Esophagus muscularis mucosa (tissue), 4 donors: ENCODE results near the gene MAP2K5. TPM values are rescaled to one million over a fixed set of nuclear protein-coding genes. Genes with fewer than 3 reads are reported as not detected.

Experiments used
- DNase-seq: peaks from one replicate; pipeline ENCODE4 v3.0.0-alpha.2; 2017; ENCODE audit errors: extremely low spot score
- H3K27ac ChIP-seq, 4 donors: fragments of 200-600 bp; sonication (generic); replicated peaks in 1 of 4; 1 replicate in 3 of 4; 2 replicates in 1 of 4; pipeline ENCODE4 v1.5.1; 2016 to 2019; ENCODE audit warnings: mild to moderate bottlenecking in 1 of 4
- H3K27me3 ChIP-seq, 4 donors: fragments of 200-600 bp; sonication (generic); one replicate each; pipeline versions ENCODE4 v1.5.1 to v1.6.0; 2016 to 2019
- H3K36me3 ChIP-seq, 4 donors: fragments of 200-600 bp; sonication (generic); one replicate each; pipeline ENCODE4 v1.5.1; 2016 to 2019
- H3K4me1 ChIP-seq, 4 donors: fragments of 200-600 bp; sonication (generic); one replicate each; pipeline ENCODE4 v1.5.1; 2016 to 2019
- H3K4me3 ChIP-seq, 4 donors: fragments of 200-600 bp; sonication (generic); 1 replicate in 2 of 4; 2 replicates in 2 of 4; pipeline ENCODE4 v1.5.1; 2016 to 2019; ENCODE audit warnings: mild to moderate bottlenecking in 4 of 4, moderate library complexity in 1 of 4
- H3K9me3 ChIP-seq, 4 donors: fragments of 200-600 bp; sonication (generic); 1 replicate in 3 of 4; 2 replicates in 1 of 4; pipeline ENCODE4 v1.5.1; 2016 to 2019
- CTCF ChIP-seq, 3 experiments: fragments of 200-600 bp in 2 of 3; fragments of 450-650 bp in 1 of 3; sonication (generic) in 2 of 3; IDR thresholded peaks; one replicate each; pipeline ENCODE4 v1.5.1; 2017 to 2019; ENCODE audit warnings: antibody characterized with exemption in 3 of 3, mild to moderate bottlenecking in 2 of 3, moderate library complexity in 1 of 3
- EP300 ChIP-seq: sonication (generic); formaldehyde crosslinking; IDR thresholded peaks from one replicate; pipeline ENCODE4 v1.6.1; 2017; ENCODE audit warnings: antibody characterized with exemption
- POLR2A ChIP-seq: fragments of 450-650 bp; IDR thresholded peaks from one replicate; pipeline ENCODE4 v1.6.1; 2017; ENCODE audit warnings: antibody characterized with exemption, moderate library complexity, mild to moderate bottlenecking, low read depth
- POLR2AphosphoS5 ChIP-seq, 2 donors: sonication (generic); formaldehyde crosslinking; IDR thresholded peaks; one replicate each; pipeline ENCODE4 v1.6.1; 2017; ENCODE audit warnings: antibody characterized with exemption in 2 of 2
- WGBS: methylation state at CpG from one replicate; pipeline ENCODE4 v1.1.5; 2018; 5-methylcytosine and 5-hydroxymethylcytosine counted together
- intact Hi-C: fragments of 100-400 bp; cut with DNase I; formaldehyde crosslinking; loops from one replicate; pipeline ENCODE4 v1.15.1; 2023
- total RNA-seq, 4 donors: library from RNA; depleted of rRNA; stranded (reverse); fragments of >200 nt; gene quantifications; one replicate each; pipeline versions ENCODE4 v1.1.0 to v1.2.1, GENCODE V29; 2016

The MAP2K5 gene
- total RNA-seq, 4 donors from 2014 or later = 7.8 to 11.9 (median 10.6) TPM

- WGBS = 88% methylated on average over 4 of the region's 4 CpGs
- TF ChIP-seq POLR2A = no peak
- no peak for TF ChIP-seq CTCF (IDR thresholded peaks at IDR 0.05)
- no peak for TF ChIP-seq EP300
- TF ChIP-seq POLR2AphosphoS5 (IDR thresholded peaks at IDR 0.05) = no peak
- DNase-seq = no peak
- no peak overlapping the region for H3K27ac ChIP-seq
- H3K4me3 ChIP-seq = no peak overlapping the region
- intact Hi-C loops = no loop called here
- H3K4me1 ChIP-seq = peaks cover 0 to 9% (median 3%) of the 10 kb centered on the region in 4 donors
- H3K27me3 ChIP-seq = no peaks in the 10 kb centered on the region
- H3K9me3 ChIP-seq = no peaks in the 10 kb centered on the region
- peaks cover 0 to 32% (median 20%) of the 10 kb centered on the region in 4 donors for H3K36me3 ChIP-seq
These were observed 12.1 kb downstream of the MAP2K5 start for GRCh38 chr15:67554580-67554979.

- peaks cover 0 to 16% (median 11%) of the 10 kb centered on the region in 4 donors for H3K36me3 ChIP-seq
These were observed 14.6 kb downstream of the MAP2K5 start for GRCh38 chr15:67556976-67557570.

GRCh38 chr15:67558502-67558901 is 16.0 kb downstream of the MAP2K5 start:
- 91% methylated on average over 4 of the region's 4 CpGs for WGBS
- Histone ChIP-seq H3K9me3 (no peaks in the 10 kb centered on the region), H3K4me1 (no peaks in the 10 kb centered on the region)

More at GRCh38 chr15:67556976-67557570, 14.6 kb downstream of the MAP2K5 start:
- TF ChIP-seq CTCF (IDR thresholded peaks at IDR 0.05) (no peak), EP300 (no peak), POLR2AphosphoS5 (IDR thresholded peaks at IDR 0.05) (no peak), POLR2A (no peak)
- no peak for DNase-seq
- H3K27ac ChIP-seq = no peak overlapping the region
- no peaks in the 10 kb centered on the region for H3K27me3 ChIP-seq
- no peak overlapping the region for H3K4me3 ChIP-seq
- intact Hi-C loops = no loop called here
- no peaks in the 10 kb centered on the region for H3K4me1 ChIP-seq
- no peaks in the 10 kb centered on the region for H3K9me3 ChIP-seq
- 83% methylated on average over 3 of the region's 3 CpGs for WGBS

GRCh38 chr15:67559158-67559557 is 16.7 kb downstream of the MAP2K5 start:
- intact Hi-C loops = no loop called here
- Histone ChIP-seq H3K27ac (no peak overlapping the region), H3K9me3 (no peaks in the 10 kb centered on the region), H3K36me3 (peaks cover 0 to 16% (median 6%) of the 10 kb centered on the region in 4 donors), H3K27me3 (no peaks in the 10 kb centered on the region), H3K4me3 (no peak overlapping the region), H3K4me1 (no peaks in the 10 kb centered on the region)
- TF ChIP-seq POLR2AphosphoS5 (IDR thresholded peaks at IDR 0.05) = no peak
- no peak for TF ChIP-seq CTCF (IDR thresholded peaks at IDR 0.05)
- TF ChIP-seq EP300 = no peak
- TF ChIP-seq POLR2A = no peak
- 92% methylated on average over 1 of the region's 1 CpG for WGBS
- DNase-seq = no peak

More at GRCh38 chr15:67558502-67558901, 16.0 kb downstream of the MAP2K5 start:
- intact Hi-C loops = no loop called here
- no peak overlapping the region for H3K4me3 ChIP-seq
- no peak overlapping the region for H3K27ac ChIP-seq
- peaks cover 0 to 16% (median 6%) of the 10 kb centered on the region in 4 donors for H3K36me3 ChIP-seq
- no peak for DNase-seq
- TF ChIP-seq POLR2AphosphoS5 (IDR thresholded peaks at IDR 0.05) (no peak), CTCF (IDR thresholded peaks at IDR 0.05) (no peak), EP300 (no peak), POLR2A (no peak)
- H3K27me3 ChIP-seq = no peaks in the 10 kb centered on the region

GRCh38 chr15:67559576-67559975 is 17.1 kb downstream of the MAP2K5 start:
- Histone ChIP-seq H3K27ac (no peak overlapping the region), H3K4me1 (no peaks in the 10 kb centered on the region), H3K27me3 (no peaks in the 10 kb centered on the region), H3K9me3 (no peaks in the 10 kb centered on the region), H3K36me3 (peaks cover 0 to 13% (median 6%) of the 10 kb centered on the region in 4 donors), H3K4me3 (no peak overlapping the region)
- WGBS = 100% methylated on average over 2 of the region's 2 CpGs
- intact Hi-C loops = no loop called here
- DNase-seq = no peak
- no peak for TF ChIP-seq POLR2A
- no peak for TF ChIP-seq CTCF (IDR thresholded peaks at IDR 0.05)
- TF ChIP-seq POLR2AphosphoS5 (IDR thresholded peaks at IDR 0.05) = no peak
- no peak for TF ChIP-seq EP300
